Measurements from ENCODE around the gene KCNAB2.

DNA sequence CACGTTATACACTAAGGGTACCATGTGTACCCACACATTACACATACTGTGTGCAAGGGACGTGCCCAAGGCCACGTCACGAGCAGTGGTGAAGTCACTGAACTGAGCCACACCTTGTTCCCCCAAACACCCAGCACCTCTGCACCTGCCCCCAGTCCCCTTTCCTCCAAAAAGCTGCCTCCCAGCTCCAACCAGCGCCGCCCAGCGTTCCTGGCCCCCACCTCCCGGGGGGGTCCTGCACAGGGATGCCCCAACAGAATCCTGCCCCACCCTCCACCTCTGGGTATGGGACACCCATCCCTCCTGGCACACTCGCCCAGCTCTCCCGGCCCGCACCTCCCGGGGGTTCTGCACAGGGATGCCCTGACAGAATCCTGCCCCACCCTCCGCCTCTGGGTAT lies 80.3 kb downstream of the KCNAB2 start:
- TF ChIP-seq GABPA (IDR thresholded peaks at IDR 0.05; ENCODE audit: low read depth) (no peak), POLR2AphosphoS5 (IDR thresholded peaks at IDR 0.05; ENCODE audit: low read depth) (no peak)
- TF ChIP-seq, protein P1, sequence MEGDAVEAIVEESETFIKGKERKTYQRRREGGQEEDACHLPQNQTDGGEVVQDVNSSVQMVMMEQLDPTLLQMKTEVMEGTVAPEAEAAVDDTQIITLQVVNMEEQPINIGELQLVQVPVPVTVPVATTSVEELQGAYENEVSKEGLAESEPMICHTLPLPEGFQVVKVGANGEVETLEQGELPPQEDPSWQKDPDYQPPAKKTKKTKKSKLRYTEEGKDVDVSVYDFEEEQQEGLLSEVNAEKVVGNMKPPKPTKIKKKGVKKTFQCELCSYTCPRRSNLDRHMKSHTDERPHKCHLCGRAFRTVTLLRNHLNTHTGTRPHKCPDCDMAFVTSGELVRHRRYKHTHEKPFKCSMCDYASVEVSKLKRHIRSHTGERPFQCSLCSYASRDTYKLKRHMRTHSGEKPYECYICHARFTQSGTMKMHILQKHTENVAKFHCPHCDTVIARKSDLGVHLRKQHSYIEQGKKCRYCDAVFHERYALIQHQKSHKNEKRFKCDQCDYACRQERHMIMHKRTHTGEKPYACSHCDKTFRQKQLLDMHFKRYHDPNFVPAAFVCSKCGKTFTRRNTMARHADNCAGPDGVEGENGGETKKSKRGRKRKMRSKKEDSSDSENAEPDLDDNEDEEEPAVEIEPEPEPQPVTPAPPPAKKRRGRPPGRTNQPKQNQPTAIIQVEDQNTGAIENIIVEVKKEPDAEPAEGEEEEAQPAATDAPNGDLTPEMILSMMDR (IDR thresholded peaks at IDR 0.05; ENCODE audit: insufficient read depth, low read length): no peak
- TF ChIP-seq, protein P2, sequence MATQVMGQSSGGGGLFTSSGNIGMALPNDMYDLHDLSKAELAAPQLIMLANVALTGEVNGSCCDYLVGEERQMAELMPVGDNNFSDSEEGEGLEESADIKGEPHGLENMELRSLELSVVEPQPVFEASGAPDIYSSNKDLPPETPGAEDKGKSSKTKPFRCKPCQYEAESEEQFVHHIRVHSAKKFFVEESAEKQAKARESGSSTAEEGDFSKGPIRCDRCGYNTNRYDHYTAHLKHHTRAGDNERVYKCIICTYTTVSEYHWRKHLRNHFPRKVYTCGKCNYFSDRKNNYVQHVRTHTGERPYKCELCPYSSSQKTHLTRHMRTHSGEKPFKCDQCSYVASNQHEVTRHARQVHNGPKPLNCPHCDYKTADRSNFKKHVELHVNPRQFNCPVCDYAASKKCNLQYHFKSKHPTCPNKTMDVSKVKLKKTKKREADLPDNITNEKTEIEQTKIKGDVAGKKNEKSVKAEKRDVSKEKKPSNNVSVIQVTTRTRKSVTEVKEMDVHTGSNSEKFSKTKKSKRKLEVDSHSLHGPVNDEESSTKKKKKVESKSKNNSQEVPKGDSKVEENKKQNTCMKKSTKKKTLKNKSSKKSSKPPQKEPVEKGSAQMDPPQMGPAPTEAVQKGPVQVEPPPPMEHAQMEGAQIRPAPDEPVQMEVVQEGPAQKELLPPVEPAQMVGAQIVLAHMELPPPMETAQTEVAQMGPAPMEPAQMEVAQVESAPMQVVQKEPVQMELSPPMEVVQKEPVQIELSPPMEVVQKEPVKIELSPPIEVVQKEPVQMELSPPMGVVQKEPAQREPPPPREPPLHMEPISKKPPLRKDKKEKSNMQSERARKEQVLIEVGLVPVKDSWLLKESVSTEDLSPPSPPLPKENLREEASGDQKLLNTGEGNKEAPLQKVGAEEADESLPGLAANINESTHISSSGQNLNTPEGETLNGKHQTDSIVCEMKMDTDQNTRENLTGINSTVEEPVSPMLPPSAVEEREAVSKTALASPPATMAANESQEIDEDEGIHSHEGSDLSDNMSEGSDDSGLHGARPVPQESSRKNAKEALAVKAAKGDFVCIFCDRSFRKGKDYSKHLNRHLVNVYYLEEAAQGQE (IDR thresholded peaks at IDR 0.05; ENCODE audit: insufficient replicate concordance, low read depth): no peak

All from HL-60 (cell line).